HepG2 (cell line): Measurements from ENCODE around the gene CXCR5. TPM values are rescaled to one million over a fixed set of nuclear protein-coding genes. Genes with fewer than 3 reads are reported as not detected.

Source experiments
- ATF3 ChIP-seq: sonication (generic); formaldehyde crosslinking; IDR thresholded peaks from 2 replicates; pipeline ENCODE4 v1.4.0; 2020; ENCODE audit warnings: missing genetic modification reagents
- CHD4 ChIP-seq: fragments of 200-600 bp; sonication (generic); IDR thresholded peaks from 2 replicates; pipeline ENCODE4 v1.7.0; 2017; ENCODE audit warnings: mild to moderate bottlenecking, low read length, borderline replicate concordance
- FOXJ3 ChIP-seq: sonication (generic); formaldehyde crosslinking; IDR thresholded peaks from 2 replicates; pipeline ENCODE4 v1.4.0; 2020; ENCODE audit warnings: missing genetic modification reagents, mild to moderate bottlenecking, borderline replicate concordance
- HNF4G ChIP-seq, 2 experiments: sonication (generic) in 1 of 2; formaldehyde crosslinking in 1 of 2; IDR thresholded peaks; 2 replicates each; pipeline versions ENCODE4 v1.4.0 to v1.6.1; 2011 to 2020; ENCODE audit warnings: borderline replicate concordance in 2 of 2, low read depth in 2 of 2, mild to moderate bottlenecking in 2 of 2, low read length in 1 of 2, missing genetic modification reagents in 1 of 2, moderate library complexity in 1 of 2
- KDM5A ChIP-seq: fragments of 200-600 bp; sonication (generic); IDR thresholded peaks from 2 replicates; pipeline ENCODE4 v1.7.0; 2018; ENCODE audit warnings: antibody characterized with exemption, mild to moderate bottlenecking, low read length, borderline replicate concordance
- LCORL ChIP-seq, 2 experiments: fragments of 450-650 bp in 1 of 2; sonication (generic) in 1 of 2; formaldehyde crosslinking in 1 of 2; IDR thresholded peaks; 2 replicates each; pipeline versions ENCODE4 v1.5.0 to v1.6.1; 2017 to 2020; ENCODE audit warnings: antibody characterized with exemption in 1 of 2, missing genetic modification reagents in 1 of 2
- MED13 ChIP-seq: sonication (generic); formaldehyde crosslinking; IDR thresholded peaks from 2 replicates; pipeline ENCODE4 v1.5.0; 2020; ENCODE audit warnings: missing genetic modification reagents
- MTA3 ChIP-seq: sonication (generic); formaldehyde crosslinking; IDR thresholded peaks from 2 replicates; pipeline ENCODE4 v1.4.0; 2020; ENCODE audit warnings: missing genetic modification reagents
- RARA ChIP-seq: IDR thresholded peaks from 2 replicates; pipeline ENCODE4 v1.6.1; 2016; ENCODE audit warnings: missing genetic modification reagents, missing compliant biosample characterization
- RBM39 ChIP-seq: fragments of 200-400 bp; formaldehyde crosslinking; IDR thresholded peaks from one replicate; pipeline ENCODE4 v1.6.1; 2018; ENCODE audit warnings: antibody characterized with exemption, mild to moderate bottlenecking, low read depth, low read length; ENCODE audit not compliant: poor library complexity, severe bottlenecking
- SMAD1 ChIP-seq: sonication (generic); formaldehyde crosslinking; IDR thresholded peaks from 2 replicates; pipeline ENCODE4 v1.4.0; 2020; ENCODE audit warnings: missing genetic modification reagents, low read depth, mild to moderate bottlenecking, borderline replicate concordance
- SOX5 ChIP-seq: IDR thresholded peaks from 2 replicates; pipeline ENCODE4 v1.6.1; 2016; ENCODE audit warnings: borderline replicate concordance
- SRSF1 ChIP-seq: fragments of 200-400 bp; formaldehyde crosslinking; optimal IDR thresholded peaks from 2 replicates; pipeline ENCODE3; 2017; ENCODE audit warnings: mild to moderate bottlenecking, low read depth, low read length, moderate library complexity
- ZFY ChIP-seq: sonication (generic); formaldehyde crosslinking; IDR thresholded peaks from 2 replicates; pipeline ENCODE4 v1.4.0; 2020; ENCODE audit warnings: missing genetic modification reagents
- ZNF235 ChIP-seq: sonication (generic); formaldehyde crosslinking; IDR thresholded peaks from 2 replicates; pipeline ENCODE4 v1.8.1; 2023; ENCODE audit warnings: mild to moderate bottlenecking, missing genetic modification reagents, borderline replicate concordance
- ZNF337 ChIP-seq: sonication (generic); formaldehyde crosslinking; IDR thresholded peaks from 2 replicates; pipeline ENCODE4 v1.5.1; 2020; ENCODE audit warnings: missing genetic modification reagents, low read depth, mild to moderate bottlenecking, borderline replicate concordance
- ZNF503 ChIP-seq: sonication (generic); formaldehyde crosslinking; IDR thresholded peaks from 2 replicates; pipeline ENCODE4 v1.4.0; 2020; ENCODE audit warnings: missing genetic modification reagents
- ZNF615 ChIP-seq: sonication (generic); formaldehyde crosslinking; IDR thresholded peaks from 2 replicates; pipeline ENCODE4 v1.5.0; 2020; ENCODE audit warnings: mild to moderate bottlenecking, missing genetic modification reagents, borderline replicate concordance
- polyA plus RNA-seq, 8 experiments: library from polyadenylated mRNA; depleted of rRNA in 3 of 8; stranded (reverse) in 7 of 8; unstranded in 1 of 8; fragments of >200 nt; fragmentation: Illumina TruSeq in 4 of 8; extraction: Trizol in 4 of 8; gene quantifications; 2 replicates each; pipeline versions ENCODE4 v1.2.1 to v1.2.3, GENCODE V29; 2011 to 2016; ENCODE audit warnings: low read depth in 4 of 8, missing spikeins in 1 of 8, mixed read lengths in 1 of 8; ENCODE audit not compliant: insufficient read depth in 1 of 8
- total RNA-seq, 5 experiments: library from RNA; depleted of rRNA; stranded (reverse); fragments of >200 nt; fragmentation: Illumina TruSeq; extraction: Trizol; gene quantifications; 2 replicates each; pipeline ENCODE4 v1.2.3, GENCODE V29; 2016; ENCODE audit warnings: low read depth in 1 of 5
- TF ChIP-seq, protein P1 (sequence below): sonication (generic); formaldehyde crosslinking; IDR thresholded peaks from 2 replicates; pipeline ENCODE4 v1.5.0; 2020; ENCODE audit warnings: missing genetic modification reagents
- TF ChIP-seq, protein P2 (sequence below): IDR thresholded peaks from 2 replicates; pipeline ENCODE4 v1.6.1; 2016; ENCODE audit warnings: missing biosample characterization, missing genetic modification reagents, low read depth
- TF ChIP-seq, protein P3 (sequence below): sonication (generic); formaldehyde crosslinking; IDR thresholded peaks from 2 replicates; pipeline ENCODE4 v1.4.0; 2020; ENCODE audit warnings: mild to moderate bottlenecking, low read depth, missing genetic modification reagents

Gene CXCR5
- total and polyA plus RNA-seq, 2 of the 13 experiments (the other 11 are each of a cell fraction or from before 2014, with no cell fraction given), result not detected

GRCh38 chr11:118912742-118913410, 29.2 kb downstream of the CXCR5 start (continued):
- TF ChIP-seq, protein P1, sequence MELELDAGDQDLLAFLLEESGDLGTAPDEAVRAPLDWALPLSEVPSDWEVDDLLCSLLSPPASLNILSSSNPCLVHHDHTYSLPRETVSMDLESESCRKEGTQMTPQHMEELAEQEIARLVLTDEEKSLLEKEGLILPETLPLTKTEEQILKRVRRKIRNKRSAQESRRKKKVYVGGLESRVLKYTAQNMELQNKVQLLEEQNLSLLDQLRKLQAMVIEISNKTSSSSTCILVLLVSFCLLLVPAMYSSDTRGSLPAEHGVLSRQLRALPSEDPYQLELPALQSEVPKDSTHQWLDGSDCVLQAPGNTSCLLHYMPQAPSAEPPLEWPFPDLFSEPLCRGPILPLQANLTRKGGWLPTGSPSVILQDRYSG (CRISPR knock-in tag), result no peak
- TF ChIP-seq ZNF235, result no peak
- TF ChIP-seq SMAD1 (CRISPR knock-in tag), result no peak
- TF ChIP-seq RARA, result 0 out of 2 replicates have a peak, but pooled peaks have one; percentile 8
- TF ChIP-seq, protein P2, sequence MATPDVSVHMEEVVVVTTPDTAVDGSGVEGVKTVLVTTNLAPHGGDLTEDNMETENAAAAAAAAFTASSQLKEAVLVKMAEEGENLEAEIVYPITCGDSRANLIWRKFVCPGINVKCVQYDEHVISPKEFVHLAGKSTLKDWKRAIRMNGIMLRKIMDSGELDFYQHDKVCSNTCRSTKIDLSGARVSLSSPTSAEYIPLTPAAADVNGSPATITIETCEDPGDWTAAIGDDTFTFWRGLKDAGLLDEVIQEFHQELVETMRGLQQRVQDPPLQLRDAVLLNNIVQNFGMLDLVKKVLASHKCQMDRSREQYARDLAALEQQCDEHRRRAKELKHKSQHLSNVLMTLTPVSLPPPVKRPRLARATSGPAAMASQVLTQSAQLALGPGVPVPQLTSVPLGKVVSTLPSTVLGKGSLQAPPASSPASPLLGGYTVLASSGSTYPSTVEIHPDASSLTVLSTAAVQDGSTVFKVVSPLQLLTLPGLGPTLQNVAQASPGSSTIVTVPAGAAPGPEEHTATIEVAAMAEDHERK (CRISPR knock-in tag), result no peak
- no peak for TF ChIP-seq ZFY (CRISPR knock-in tag)
- no peak for TF ChIP-seq FOXJ3 (CRISPR knock-in tag)
- no peak for TF ChIP-seq ZNF337
- no peak for TF ChIP-seq LCORL (IDR thresholded peaks at IDR 0.05)
- no peak for TF ChIP-seq LCORL (CRISPR knock-in tag; IDR thresholded peaks at IDR 0.05)
- TF ChIP-seq KDM5A, result no peak
- TF ChIP-seq RBM39, result peak; percentile 2
- TF ChIP-seq HNF4G (IDR thresholded peaks at IDR 0.05; ENCODE audit: borderline replicate concordance, low read depth, low read length), result no peak
- 0 out of 2 replicates have a peak, but pooled peaks have one; percentile 6 for TF ChIP-seq HNF4G (CRISPR knock-in tag; IDR thresholded peaks at IDR 0.05; ENCODE audit: borderline replicate concordance, low read depth)
- TF ChIP-seq SRSF1, result peak; percentile 22
- no peak for TF ChIP-seq CHD4
- TF ChIP-seq ATF3 (CRISPR knock-in tag), result no peak; the same call in 1 of the 2 replicates
- no peak for TF ChIP-seq ZNF615 (CRISPR knock-in tag)
- no peak for TF ChIP-seq SOX5 (CRISPR knock-in tag)
- TF ChIP-seq MED13, result no peak
- no peak for TF ChIP-seq ZNF503 (CRISPR knock-in tag)
- TF ChIP-seq, protein P3, sequence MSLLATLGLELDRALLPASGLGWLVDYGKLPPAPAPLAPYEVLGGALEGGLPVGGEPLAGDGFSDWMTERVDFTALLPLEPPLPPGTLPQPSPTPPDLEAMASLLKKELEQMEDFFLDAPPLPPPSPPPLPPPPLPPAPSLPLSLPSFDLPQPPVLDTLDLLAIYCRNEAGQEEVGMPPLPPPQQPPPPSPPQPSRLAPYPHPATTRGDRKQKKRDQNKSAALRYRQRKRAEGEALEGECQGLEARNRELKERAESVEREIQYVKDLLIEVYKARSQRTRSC (CRISPR knock-in tag), result no peak
- TF ChIP-seq MTA3 (CRISPR knock-in tag), result no peak
